SH-SY5Y (cell line): ENCODE measurements around the gene PRRG4.

Experiments
- GATA2 ChIP-seq: IDR thresholded peaks from 2 replicates; pipeline ENCODE4 v1.6.1; 2011; ENCODE audit warnings: mild to moderate bottlenecking, low read depth, low read length
- GATA3 ChIP-seq: IDR thresholded peaks from 2 replicates; pipeline ENCODE4 v1.6.1; 2011; ENCODE audit warnings: low read depth, mild to moderate bottlenecking, low read length, moderate library complexity

- TF ChIP-seq GATA2 = no peak
- no peak for TF ChIP-seq GATA3
Measured at GRCh38 chr11:32829157-32829679, 509 bp upstream of the PRRG4 start.
